Memory B cell (primary cell): ENCODE measurements around the gene SLC8A1.

Experiments used
- ATAC-seq: fragments of 150-1000 bp; cut with Tn5 transposase; 2 replicates; pipeline ENCODE4 v1.10.0; 2021; ENCODE audit warnings: low read depth, mild to moderate bottlenecking, moderate library complexity
- DNase-seq, 2 donors: peaks; one replicate each; pipeline ENCODE4 v3.0.0; 2022; ENCODE audit warnings: low spot score in 2 of 2
- H3K27ac Mint-ChIP-seq: one replicate; pipeline ENCODE4 v1.8.0; 2022; ENCODE audit warnings: mild to moderate bottlenecking, moderate library complexity, mixed read lengths
- H3K27me3 Mint-ChIP-seq: one replicate; pipeline ENCODE4 v1.8.0; 2022; ENCODE audit warnings: mixed read lengths
- H3K36me3 Mint-ChIP-seq: one replicate; pipeline ENCODE4 v1.8.0; 2022; ENCODE audit warnings: mild to moderate bottlenecking, mixed read lengths
- H3K4me1 Mint-ChIP-seq: one replicate; pipeline ENCODE4 v1.8.0; 2022; ENCODE audit warnings: mixed read lengths
- H3K4me3 Mint-ChIP-seq: one replicate; pipeline ENCODE4 v1.8.0; 2022; ENCODE audit warnings: mild to moderate bottlenecking, moderate library complexity, mixed read lengths
- H3K9me3 Mint-ChIP-seq: one replicate; pipeline ENCODE4 v1.8.0; 2022; ENCODE audit warnings: mixed read lengths

The SLC8A1 gene

GRCh38 chr2:40279482-40279881, 172.4 kb downstream of the SLC8A1 start:
- H3K27ac Mint-ChIP-seq: no peak overlapping the region
- DNase-seq (no peak), ATAC-seq (no peak)
- H3K27me3 Mint-ChIP-seq: peaks cover 1% of the 10 kb centered on the region
- no peak overlapping the region for H3K4me3 Mint-ChIP-seq
- peaks cover 14% of the 10 kb centered on the region for H3K4me1 Mint-ChIP-seq
- no peaks in the 10 kb centered on the region for H3K36me3 Mint-ChIP-seq
- H3K9me3 Mint-ChIP-seq: no peaks in the 10 kb centered on the region

GRCh38 chr2:40279001-40279400, 172.9 kb downstream of the SLC8A1 start:
- Mint-ChIP-seq H3K27me3 (peaks cover 1% of the 10 kb centered on the region), H3K4me3 (no peak overlapping the region), H3K27ac (no peak overlapping the region), H3K36me3 (no peaks in the 10 kb centered on the region), H3K9me3 (no peaks in the 10 kb centered on the region), H3K4me1 (peaks cover 14% of the 10 kb centered on the region)
- ATAC-seq: no peak
- DNase-seq: no peak

GRCh38 chr2:40276076-40276475, 175.8 kb downstream of the SLC8A1 start:
- H3K4me1 Mint-ChIP-seq: peaks cover 3% of the 10 kb centered on the region
- H3K9me3 Mint-ChIP-seq: no peaks in the 10 kb centered on the region
- H3K4me3 Mint-ChIP-seq: no peak overlapping the region
- ATAC-seq (no peak), DNase-seq (no peak)
- H3K36me3 Mint-ChIP-seq: no peaks in the 10 kb centered on the region
- H3K27ac Mint-ChIP-seq: no peak overlapping the region
- H3K27me3 Mint-ChIP-seq: peaks cover 1% of the 10 kb centered on the region

GRCh38 chr2:40274270-40274669, 177.6 kb downstream of the SLC8A1 start:
- no peak overlapping the region for H3K27ac Mint-ChIP-seq
- H3K36me3 Mint-ChIP-seq: no peaks in the 10 kb centered on the region
- ATAC-seq (no peak), DNase-seq (no peak)
- H3K27me3 Mint-ChIP-seq: peaks cover 1% of the 10 kb centered on the region
- H3K9me3 Mint-ChIP-seq: no peaks in the 10 kb centered on the region
- no peaks in the 10 kb centered on the region for H3K4me1 Mint-ChIP-seq
- H3K4me3 Mint-ChIP-seq: no peak overlapping the region

GRCh38 chr2:40273734-40274182, 178.1 kb downstream of the SLC8A1 start:
- Mint-ChIP-seq H3K4me3 (no peak overlapping the region), H3K36me3 (no peaks in the 10 kb centered on the region), H3K27me3 (peaks cover 1% of the 10 kb centered on the region), H3K4me1 (no peaks in the 10 kb centered on the region), H3K27ac (no peak overlapping the region), H3K9me3 (no peaks in the 10 kb centered on the region)
- DNase-seq: no peak
- no peak for ATAC-seq

GRCh38 chr2:40271094-40271493, 180.8 kb downstream of the SLC8A1 start:
- Mint-ChIP-seq H3K36me3 (no peaks in the 10 kb centered on the region), H3K27me3 (no peaks in the 10 kb centered on the region), H3K4me1 (no peaks in the 10 kb centered on the region), H3K27ac (no peak overlapping the region), H3K9me3 (no peaks in the 10 kb centered on the region), H3K4me3 (no peak overlapping the region)
- no peak for DNase-seq
- no peak for ATAC-seq

- DNase-seq (no peak), ATAC-seq (no peak)
- H3K4me1 Mint-ChIP-seq: no peaks in the 10 kb centered on the region
- no peak overlapping the region for H3K4me3 Mint-ChIP-seq
- H3K27me3 Mint-ChIP-seq: no peaks in the 10 kb centered on the region
- H3K36me3 Mint-ChIP-seq: no peaks in the 10 kb centered on the region
- no peak overlapping the region for H3K27ac Mint-ChIP-seq
- H3K9me3 Mint-ChIP-seq: no peaks in the 10 kb centered on the region
These were observed 181.5 kb downstream of the SLC8A1 start for GRCh38 chr2:40270372-40270771.

- Mint-ChIP-seq H3K27me3 (no peaks in the 10 kb centered on the region), H3K4me3 (no peak overlapping the region), H3K36me3 (no peaks in the 10 kb centered on the region), H3K4me1 (no peaks in the 10 kb centered on the region), H3K9me3 (no peaks in the 10 kb centered on the region), H3K27ac (no peak overlapping the region)
- no peak for ATAC-seq
- no peak for DNase-seq
These were observed 183.3 kb downstream of the SLC8A1 start for GRCh38 chr2:40268566-40268965.

- no peak overlapping the region for H3K4me3 Mint-ChIP-seq
- no peaks in the 10 kb centered on the region for H3K36me3 Mint-ChIP-seq
- H3K27me3 Mint-ChIP-seq: no peaks in the 10 kb centered on the region
- ATAC-seq: no peak
- H3K27ac Mint-ChIP-seq: no peak overlapping the region
- no peak for DNase-seq
- H3K9me3 Mint-ChIP-seq: no peaks in the 10 kb centered on the region
- H3K4me1 Mint-ChIP-seq: no peaks in the 10 kb centered on the region
These were observed 185.7 kb downstream of the SLC8A1 start for GRCh38 chr2:40266201-40266600.

GRCh38 chr2:40265602-40266001, 186.3 kb downstream of the SLC8A1 start:
- no peaks in the 10 kb centered on the region for H3K36me3 Mint-ChIP-seq
- ATAC-seq (no peak), DNase-seq (no peak)
- no peaks in the 10 kb centered on the region for H3K27me3 Mint-ChIP-seq
- no peak overlapping the region for H3K27ac Mint-ChIP-seq
- H3K4me3 Mint-ChIP-seq: no peak overlapping the region
- H3K9me3 Mint-ChIP-seq: no peaks in the 10 kb centered on the region
- no peaks in the 10 kb centered on the region for H3K4me1 Mint-ChIP-seq

GRCh38 chr2:40261042-40261441, 190.8 kb downstream of the SLC8A1 start:
- no peaks in the 10 kb centered on the region for H3K4me1 Mint-ChIP-seq
- DNase-seq (no peak), ATAC-seq (no peak)
- H3K27ac Mint-ChIP-seq: no peak overlapping the region
- no peak overlapping the region for H3K4me3 Mint-ChIP-seq
- no peaks in the 10 kb centered on the region for H3K27me3 Mint-ChIP-seq
- H3K9me3 Mint-ChIP-seq: no peaks in the 10 kb centered on the region
- H3K36me3 Mint-ChIP-seq: no peaks in the 10 kb centered on the region

GRCh38 chr2:40260437-40260836, 191.5 kb downstream of the SLC8A1 start:
- Mint-ChIP-seq H3K27ac (no peak overlapping the region), H3K4me1 (no peaks in the 10 kb centered on the region), H3K9me3 (no peaks in the 10 kb centered on the region), H3K27me3 (no peaks in the 10 kb centered on the region), H3K4me3 (no peak overlapping the region), H3K36me3 (no peaks in the 10 kb centered on the region)
- DNase-seq (no peak), ATAC-seq (no peak)

- DNase-seq: no peak
- H3K4me3 Mint-ChIP-seq: no peak overlapping the region
- H3K9me3 Mint-ChIP-seq: no peaks in the 10 kb centered on the region
- H3K4me1 Mint-ChIP-seq: no peaks in the 10 kb centered on the region
- no peak for ATAC-seq
- H3K36me3 Mint-ChIP-seq: no peaks in the 10 kb centered on the region
- H3K27ac Mint-ChIP-seq: no peak overlapping the region
- H3K27me3 Mint-ChIP-seq: no peaks in the 10 kb centered on the region
These were observed 192.0 kb downstream of the SLC8A1 start for GRCh38 chr2:40259900-40260299.

- DNase-seq (no peak), ATAC-seq (no peak)
These were observed 193.8 kb downstream of the SLC8A1 start for GRCh38 chr2:40258135-40258457.

GRCh38 chr2:40257340-40258134, 194.4 kb downstream of the SLC8A1 start:
- Mint-ChIP-seq H3K36me3 (no peaks in the 10 kb centered on the region), H3K4me1 (no peaks in the 10 kb centered on the region), H3K27me3 (no peaks in the 10 kb centered on the region), H3K9me3 (no peaks in the 10 kb centered on the region), H3K4me3 (no peak overlapping the region), H3K27ac (no peak overlapping the region)
- ATAC-seq (no peak), DNase-seq (no peak)

More at GRCh38 chr2:40258135-40258457, 193.8 kb downstream of the SLC8A1 start:
- Mint-ChIP-seq H3K4me3 (no peak overlapping the region), H3K9me3 (no peaks in the 10 kb centered on the region), H3K4me1 (no peaks in the 10 kb centered on the region), H3K27me3 (no peaks in the 10 kb centered on the region), H3K27ac (no peak overlapping the region), H3K36me3 (no peaks in the 10 kb centered on the region)
